HL-60 (cell line): Measurements from ENCODE around the gene ANO7.

Experiments
- CTCF ChIP-seq: IDR thresholded peaks from one replicate; pipeline ENCODE4 v1.5.1; 2011; ENCODE audit warnings: low read length, control low read depth, inconsistent platforms; ENCODE audit not compliant: insufficient read depth
- GABPA ChIP-seq: IDR thresholded peaks from 2 replicates; pipeline ENCODE4 v1.6.1; 2012; ENCODE audit warnings: low read depth
- POLR2AphosphoS5 ChIP-seq: IDR thresholded peaks from 2 replicates; pipeline ENCODE4 v1.6.1; 2012; ENCODE audit warnings: low read depth
- SPI1 ChIP-seq: IDR thresholded peaks from 2 replicates; pipeline ENCODE4 v1.6.1; 2012; ENCODE audit warnings: low read depth, mild to moderate bottlenecking, borderline replicate concordance
- TF ChIP-seq, protein P1 (sequence below): IDR thresholded peaks from 2 replicates; pipeline ENCODE4 v1.6.1; 2012; ENCODE audit warnings: low read depth; ENCODE audit not compliant: insufficient replicate concordance

DNA sequence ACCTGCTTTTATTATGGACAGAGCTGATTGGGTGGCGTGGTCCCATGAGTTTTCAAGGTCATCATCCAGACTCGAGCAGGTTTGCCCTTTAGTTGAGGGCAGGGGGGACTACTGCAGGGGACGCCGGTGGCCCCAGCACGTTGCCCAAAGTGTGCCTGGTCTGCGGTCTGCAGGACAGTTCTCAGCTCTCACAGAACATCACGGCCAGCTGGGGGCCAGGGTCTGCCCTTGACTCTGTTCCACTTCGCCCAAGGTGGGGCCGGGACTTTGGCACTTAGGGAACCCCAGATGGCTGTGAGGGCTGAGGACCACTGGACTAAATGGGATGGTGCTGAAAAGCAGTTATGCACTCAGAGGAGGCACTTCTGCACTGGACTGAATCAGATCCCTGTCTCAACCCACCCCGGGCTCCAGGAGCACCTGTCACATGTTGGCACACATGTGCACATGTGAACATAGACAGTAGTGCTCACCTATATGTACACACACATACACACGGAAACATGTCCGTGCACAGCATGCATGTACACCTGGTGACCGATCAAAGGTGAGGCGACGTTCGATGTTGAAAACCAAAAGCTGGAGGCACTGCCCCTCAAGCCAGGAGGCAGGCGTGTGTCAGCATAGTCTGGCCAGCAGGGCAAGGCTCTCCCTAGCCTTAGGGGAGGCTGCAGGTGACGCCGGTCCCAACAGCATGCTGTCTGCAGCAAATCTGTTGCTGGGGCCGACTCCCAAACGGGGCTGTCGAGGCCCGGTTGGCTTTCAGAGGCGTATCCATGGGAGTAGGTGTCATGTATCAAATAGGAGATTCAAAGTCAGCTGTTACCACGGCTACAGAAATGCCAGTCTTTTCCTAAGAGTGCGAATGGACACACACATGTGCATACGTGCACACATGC lies 10.2 kb downstream of the ANO7 start:
- no peak for TF ChIP-seq CTCF
- no peak for TF ChIP-seq GABPA
- TF ChIP-seq POLR2AphosphoS5 = no peak
- TF ChIP-seq, protein P1, sequence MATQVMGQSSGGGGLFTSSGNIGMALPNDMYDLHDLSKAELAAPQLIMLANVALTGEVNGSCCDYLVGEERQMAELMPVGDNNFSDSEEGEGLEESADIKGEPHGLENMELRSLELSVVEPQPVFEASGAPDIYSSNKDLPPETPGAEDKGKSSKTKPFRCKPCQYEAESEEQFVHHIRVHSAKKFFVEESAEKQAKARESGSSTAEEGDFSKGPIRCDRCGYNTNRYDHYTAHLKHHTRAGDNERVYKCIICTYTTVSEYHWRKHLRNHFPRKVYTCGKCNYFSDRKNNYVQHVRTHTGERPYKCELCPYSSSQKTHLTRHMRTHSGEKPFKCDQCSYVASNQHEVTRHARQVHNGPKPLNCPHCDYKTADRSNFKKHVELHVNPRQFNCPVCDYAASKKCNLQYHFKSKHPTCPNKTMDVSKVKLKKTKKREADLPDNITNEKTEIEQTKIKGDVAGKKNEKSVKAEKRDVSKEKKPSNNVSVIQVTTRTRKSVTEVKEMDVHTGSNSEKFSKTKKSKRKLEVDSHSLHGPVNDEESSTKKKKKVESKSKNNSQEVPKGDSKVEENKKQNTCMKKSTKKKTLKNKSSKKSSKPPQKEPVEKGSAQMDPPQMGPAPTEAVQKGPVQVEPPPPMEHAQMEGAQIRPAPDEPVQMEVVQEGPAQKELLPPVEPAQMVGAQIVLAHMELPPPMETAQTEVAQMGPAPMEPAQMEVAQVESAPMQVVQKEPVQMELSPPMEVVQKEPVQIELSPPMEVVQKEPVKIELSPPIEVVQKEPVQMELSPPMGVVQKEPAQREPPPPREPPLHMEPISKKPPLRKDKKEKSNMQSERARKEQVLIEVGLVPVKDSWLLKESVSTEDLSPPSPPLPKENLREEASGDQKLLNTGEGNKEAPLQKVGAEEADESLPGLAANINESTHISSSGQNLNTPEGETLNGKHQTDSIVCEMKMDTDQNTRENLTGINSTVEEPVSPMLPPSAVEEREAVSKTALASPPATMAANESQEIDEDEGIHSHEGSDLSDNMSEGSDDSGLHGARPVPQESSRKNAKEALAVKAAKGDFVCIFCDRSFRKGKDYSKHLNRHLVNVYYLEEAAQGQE = no peak
- TF ChIP-seq SPI1 = no peak
